MM.1S (cell line): Measurements from ENCODE around the gene LSM5.

Experiments used
- DNase-seq: peaks from one replicate; pipeline ENCODE4 v3.0.0-alpha.2; 2015
- H2AFZ ChIP-seq: fragments of 300-600 bp; sonication (generic); 2 replicates; pipeline ENCODE4 v1.6.0; 2016; ENCODE audit warnings: antibody characterized with exemption, low read length
- H3F3A ChIP-seq: fragments of 300-600 bp; sonication (generic); 2 replicates; pipeline ENCODE4 v1.6.1; 2016; ENCODE audit warnings: mild to moderate bottlenecking, antibody characterized with exemption, low read length, moderate library complexity, mixed read lengths; ENCODE audit not compliant: insufficient read depth
- H3K27ac ChIP-seq: fragments of 300-600 bp; sonication (generic); 2 replicates; pipeline ENCODE4 v1.5.1; 2016; ENCODE audit warnings: mild to moderate bottlenecking, low read length
- H3K27me3 ChIP-seq: fragments of 300-600 bp; sonication (generic); replicated peaks from 2 replicates; pipeline ENCODE4 v1.6.0; 2016; ENCODE audit warnings: low read length; ENCODE audit not compliant: insufficient read depth
- H3K36me3 ChIP-seq: fragments of 300-600 bp; sonication (generic); replicated peaks from 2 replicates; pipeline ENCODE4 v1.6.1; 2016; ENCODE audit warnings: mild to moderate bottlenecking, low read length, mixed read lengths; ENCODE audit not compliant: insufficient read depth
- H3K4me1 ChIP-seq: fragments of 300-600 bp; sonication (generic); 2 replicates; pipeline ENCODE4 v1.6.1; 2016; ENCODE audit warnings: low read length, mixed read lengths
- H3K4me2 ChIP-seq: fragments of 300-600 bp; sonication (generic); 2 replicates; pipeline ENCODE4 v1.6.0; 2016; ENCODE audit warnings: low read depth, low read length
- H3K4me3 ChIP-seq: fragments of 300-600 bp; sonication (generic); 2 replicates; pipeline ENCODE4 v1.5.1; 2016; ENCODE audit warnings: low read length, mixed read lengths
- H3K79me2 ChIP-seq: fragments of 300-600 bp; sonication (generic); 2 replicates; pipeline ENCODE4 v1.6.1; 2016; ENCODE audit warnings: mixed run types, low read length, mixed read lengths
- H3K9ac ChIP-seq: fragments of 300-600 bp; sonication (generic); 2 replicates; pipeline ENCODE4 v1.6.1; 2016; ENCODE audit warnings: low read length, mixed read lengths
- H3K9me2 ChIP-seq: fragments of 300-600 bp; sonication (generic); replicated peaks from 2 replicates; pipeline ENCODE4 v1.6.1; 2016; ENCODE audit warnings: mild to moderate bottlenecking, low read length, mixed read lengths; ENCODE audit not compliant: insufficient read depth
- H3K9me3 ChIP-seq: fragments of 300-600 bp; sonication (generic); replicated peaks from 2 replicates; pipeline ENCODE4 v1.6.1; 2016; ENCODE audit warnings: mild to moderate bottlenecking, low read length, mixed read lengths; ENCODE audit not compliant: insufficient read depth
- H4K20me1 ChIP-seq: fragments of 300-600 bp; sonication (generic); 2 replicates; pipeline ENCODE4 v1.6.1; 2016; ENCODE audit warnings: mild to moderate bottlenecking, low read length, moderate library complexity, mixed read lengths; ENCODE audit not compliant: insufficient read depth
- EZH2 ChIP-seq: fragments of 300-600 bp; sonication (generic); optimal IDR thresholded peaks from 2 replicates; pipeline ENCODE3; 2017; ENCODE audit warnings: low read depth, mild to moderate bottlenecking, antibody characterized with exemption, low read length, mixed read lengths
- EZH2phosphoT487 ChIP-seq: fragments of 300-600 bp; sonication (generic); IDR thresholded peaks from 2 replicates; pipeline ENCODE4 v1.6.1; 2018; ENCODE audit warnings: antibody characterized with exemption, low read length
- TF ChIP-seq, protein P1 (sequence below): fragments of 300-600 bp; sonication (generic); IDR thresholded peaks from 2 replicates; pipeline ENCODE4 v1.5.1; 2016; ENCODE audit warnings: antibody characterized with exemption, low read length, mixed read lengths

The LSM5 gene

GRCh38 chr7:32477649-32477980 lies 12.6 kb downstream of the LSM5 start:
- no peaks in the 10 kb centered on the region for H3K36me3 ChIP-seq
- no peak overlapping the region for H3K4me3 ChIP-seq
- no peaks in the 10 kb centered on the region for H3K79me2 ChIP-seq
- no peaks in the 10 kb centered on the region for H3K27me3 ChIP-seq
- no peak overlapping the region for H3K9ac ChIP-seq
- no peak overlapping the region for H2AFZ ChIP-seq
- no peak for DNase-seq
- no peaks in the 10 kb centered on the region for H3K9me3 ChIP-seq
- no peak overlapping the region for H3K27ac ChIP-seq
- no peaks in the 10 kb centered on the region for H3F3A ChIP-seq
- no peaks in the 10 kb centered on the region for H4K20me1 ChIP-seq
- H3K9me2 ChIP-seq = no peaks in the 10 kb centered on the region
- H3K4me2 ChIP-seq = no peak overlapping the region
- H3K4me1 ChIP-seq = no peaks in the 10 kb centered on the region
- TF ChIP-seq, protein P1, sequence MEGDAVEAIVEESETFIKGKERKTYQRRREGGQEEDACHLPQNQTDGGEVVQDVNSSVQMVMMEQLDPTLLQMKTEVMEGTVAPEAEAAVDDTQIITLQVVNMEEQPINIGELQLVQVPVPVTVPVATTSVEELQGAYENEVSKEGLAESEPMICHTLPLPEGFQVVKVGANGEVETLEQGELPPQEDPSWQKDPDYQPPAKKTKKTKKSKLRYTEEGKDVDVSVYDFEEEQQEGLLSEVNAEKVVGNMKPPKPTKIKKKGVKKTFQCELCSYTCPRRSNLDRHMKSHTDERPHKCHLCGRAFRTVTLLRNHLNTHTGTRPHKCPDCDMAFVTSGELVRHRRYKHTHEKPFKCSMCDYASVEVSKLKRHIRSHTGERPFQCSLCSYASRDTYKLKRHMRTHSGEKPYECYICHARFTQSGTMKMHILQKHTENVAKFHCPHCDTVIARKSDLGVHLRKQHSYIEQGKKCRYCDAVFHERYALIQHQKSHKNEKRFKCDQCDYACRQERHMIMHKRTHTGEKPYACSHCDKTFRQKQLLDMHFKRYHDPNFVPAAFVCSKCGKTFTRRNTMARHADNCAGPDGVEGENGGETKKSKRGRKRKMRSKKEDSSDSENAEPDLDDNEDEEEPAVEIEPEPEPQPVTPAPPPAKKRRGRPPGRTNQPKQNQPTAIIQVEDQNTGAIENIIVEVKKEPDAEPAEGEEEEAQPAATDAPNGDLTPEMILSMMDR = no peak
- TF ChIP-seq EZH2phosphoT487 = no peak
- TF ChIP-seq EZH2 = no peak

GRCh38 chr7:32476816-32477648 lies 13.1 kb downstream of the LSM5 start:
- Histone ChIP-seq H3K4me2 (no peak overlapping the region), H3F3A (no peaks in the 10 kb centered on the region), H3K36me3 (no peaks in the 10 kb centered on the region), H3K27me3 (no peaks in the 10 kb centered on the region), H3K79me2 (no peaks in the 10 kb centered on the region), H3K4me3 (no peak overlapping the region), H3K27ac (no peak overlapping the region), H2AFZ (no peak overlapping the region), H3K9me2 (no peaks in the 10 kb centered on the region), H3K9ac (no peak overlapping the region), H4K20me1 (no peaks in the 10 kb centered on the region), H3K4me1 (no peaks in the 10 kb centered on the region), H3K9me3 (no peaks in the 10 kb centered on the region)
- DNase-seq = no peak
- TF ChIP-seq EZH2phosphoT487 = no peak
- TF ChIP-seq EZH2 = no peak
- TF ChIP-seq, protein P1 = no peak

DNA sequence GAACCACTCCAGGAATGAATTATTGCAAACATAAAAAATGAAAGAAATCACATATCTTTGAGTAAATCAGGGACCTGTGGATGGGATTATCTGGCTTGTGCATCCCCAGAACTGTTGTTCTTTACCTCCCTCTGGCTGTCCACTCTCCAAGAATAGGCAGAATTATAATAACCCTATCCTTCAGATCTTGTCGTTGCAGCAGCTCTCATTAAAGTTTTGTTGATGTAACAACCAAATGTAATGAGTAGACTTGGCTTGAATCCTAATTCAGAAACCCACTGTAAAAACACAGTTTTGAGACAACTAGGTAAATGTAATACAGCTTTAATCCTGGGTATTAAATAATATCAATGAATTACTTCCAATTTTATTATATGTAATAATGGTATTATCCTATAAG lies 16.2 kb downstream of the LSM5 start:
- no peak overlapping the region for H3K4me3 ChIP-seq
- H3K79me2 ChIP-seq = no peaks in the 10 kb centered on the region
- H3K4me2 ChIP-seq = no peak overlapping the region
- no peaks in the 10 kb centered on the region for H3K36me3 ChIP-seq
- no peaks in the 10 kb centered on the region for H4K20me1 ChIP-seq
- no peak for DNase-seq
- H3K9me2 ChIP-seq = no peaks in the 10 kb centered on the region
- TF ChIP-seq EZH2 (no peak), EZH2phosphoT487 (no peak)
- TF ChIP-seq, protein P1 = no peak
- no peaks in the 10 kb centered on the region for H3K4me1 ChIP-seq
- H3K27ac ChIP-seq = no peak overlapping the region
- no peaks in the 10 kb centered on the region for H3K9me3 ChIP-seq
- H3F3A ChIP-seq = no peaks in the 10 kb centered on the region
- no peak overlapping the region for H2AFZ ChIP-seq
- no peaks in the 10 kb centered on the region for H3K27me3 ChIP-seq
- H3K9ac ChIP-seq = no peak overlapping the region
